Eye (tissue), 1 donor: ENCODE results near the gene DNLZ.
A peak's percentile ranks its signal among the peaks of the same experiment; 100 is the strongest.
"Not testable (repeated sequence)": the region's sequence is repeated elsewhere in the genome, so short reads cannot be mapped to it uniquely, and the experiment has no call there.

ENCODE experiments used
- DNase-seq: peaks from one replicate; pipeline ENCODE4 v3.0.0-alpha.2; 2015

Gene DNLZ

DNA sequence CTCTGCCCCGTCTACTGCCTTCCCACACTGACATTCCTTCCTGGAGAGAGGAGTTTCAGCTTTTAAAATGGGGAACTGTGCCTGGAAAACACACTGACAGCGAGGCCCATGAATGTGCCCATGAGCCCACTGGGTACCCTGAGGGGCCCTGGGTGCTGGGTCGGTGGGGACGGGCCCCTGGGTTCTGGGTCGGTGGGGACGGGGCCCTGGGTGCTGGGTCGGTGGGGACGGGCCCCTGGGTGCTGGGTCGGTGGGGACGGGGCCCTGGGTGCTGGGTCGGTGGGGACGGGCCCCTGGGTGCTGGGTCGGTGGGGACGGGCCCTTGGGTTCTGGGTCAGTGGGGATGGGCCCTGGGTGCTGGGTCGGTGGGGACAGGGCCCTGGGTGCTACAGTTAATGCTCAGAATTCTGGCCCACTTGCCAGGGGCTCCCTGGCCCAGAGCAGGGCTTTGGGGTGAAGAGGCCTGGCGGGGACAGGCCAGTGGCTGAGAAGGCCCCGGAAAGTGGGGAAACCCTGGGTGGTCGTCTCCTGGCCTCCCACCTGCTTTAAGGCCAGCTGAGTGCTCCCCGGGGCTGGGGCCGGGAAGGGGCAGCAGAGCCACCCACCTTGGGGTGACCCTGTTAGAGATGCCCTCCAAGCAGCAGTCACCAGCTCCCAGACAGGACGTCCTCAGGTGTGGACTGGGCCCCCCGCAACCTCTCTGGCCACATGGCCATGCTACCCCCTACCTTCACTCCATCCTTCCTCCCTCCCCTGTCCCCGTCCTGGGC lies 33.7 kb downstream of the DNLZ start:
- DNase-seq: no peak

DNA sequence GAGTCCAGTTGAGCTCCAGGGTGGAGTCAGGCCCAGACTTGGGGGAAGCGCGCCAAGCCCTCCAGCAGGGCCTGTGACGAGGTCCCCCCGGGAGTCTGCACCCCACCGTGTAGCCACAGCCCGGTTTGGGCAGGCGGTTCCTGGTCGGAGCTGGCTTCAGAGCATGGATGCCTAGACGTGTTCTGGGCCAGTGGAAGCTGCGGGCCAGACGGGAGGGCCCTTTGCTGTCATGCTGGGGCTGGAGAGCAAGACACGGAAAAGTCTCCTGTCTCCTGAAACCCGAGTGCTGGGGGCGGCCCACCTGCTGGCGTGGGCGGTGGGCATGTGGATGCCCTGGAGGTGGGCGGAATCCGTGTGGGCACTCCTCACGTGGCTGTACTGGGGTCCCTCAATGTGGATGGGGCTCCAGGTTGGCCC lies 34.3 kb downstream of the DNLZ start:
- no peak for DNase-seq

DNA sequence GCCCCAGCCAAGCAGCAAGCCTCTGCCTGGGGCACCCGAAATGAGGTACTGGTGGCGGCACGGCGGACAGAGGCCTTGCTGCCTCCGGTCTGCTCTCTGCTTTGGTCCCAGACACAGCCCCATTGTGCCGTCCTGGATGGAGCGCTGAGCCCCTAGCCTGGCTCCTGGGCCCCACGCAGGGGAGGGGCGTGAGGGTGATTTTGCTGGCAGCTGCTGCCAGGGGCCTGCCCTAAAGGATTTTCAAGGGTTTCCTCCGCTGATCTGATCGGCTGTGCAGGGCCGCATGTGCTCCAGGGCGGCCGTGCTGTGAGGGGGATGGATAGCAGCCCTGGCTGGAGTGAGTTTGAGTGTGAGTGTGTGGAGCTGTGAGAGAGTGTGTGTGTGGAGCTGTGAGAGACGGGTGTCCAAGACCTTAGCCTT lies 34.9 kb downstream of the DNLZ start:
- DNase-seq: peak; percentile 89

GRCh38 chr9:136328011-136328621 lies 35.4 kb downstream of the DNLZ start:
- peak; percentile 68 for DNase-seq

GRCh38 chr9:136327304-136327974 lies 36.1 kb downstream of the DNLZ start, which contains the start of gene GPSM1:
TSS of gene GPSM1 (plus strand) at chr9:136327539. CDS start at chr9:136327696, 157 bp downstream.
- DNase-seq: peak; percentile 75

DNA sequence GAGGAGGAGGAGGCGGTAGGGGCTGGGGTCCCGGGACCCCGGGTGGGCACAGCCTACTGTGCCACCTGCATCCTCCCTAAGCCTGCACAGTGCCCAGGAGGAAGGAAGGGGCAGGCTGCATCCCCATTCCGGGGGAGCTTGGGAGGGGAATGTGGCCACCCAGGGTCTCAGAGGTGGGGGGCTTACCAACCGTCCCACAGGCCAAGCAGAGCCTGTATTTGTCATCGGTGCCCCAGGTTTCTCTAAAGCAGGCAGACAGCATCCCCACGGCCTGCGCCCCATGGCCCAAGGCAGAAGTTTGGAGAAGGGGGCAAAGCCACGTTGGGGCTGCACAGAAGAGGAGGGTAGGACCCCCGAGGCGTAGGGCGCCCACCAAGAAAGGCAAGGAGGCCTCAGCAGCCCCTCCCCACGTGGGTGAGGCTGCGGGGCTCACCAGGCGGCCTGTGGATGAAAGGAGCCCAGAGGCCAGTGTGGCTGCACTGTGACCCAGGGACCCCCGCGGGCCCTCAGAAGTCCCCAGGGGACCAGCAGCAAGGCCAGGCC lies 36.7 kb downstream of the DNLZ start:
- peak; percentile 67 for DNase-seq

DNA sequence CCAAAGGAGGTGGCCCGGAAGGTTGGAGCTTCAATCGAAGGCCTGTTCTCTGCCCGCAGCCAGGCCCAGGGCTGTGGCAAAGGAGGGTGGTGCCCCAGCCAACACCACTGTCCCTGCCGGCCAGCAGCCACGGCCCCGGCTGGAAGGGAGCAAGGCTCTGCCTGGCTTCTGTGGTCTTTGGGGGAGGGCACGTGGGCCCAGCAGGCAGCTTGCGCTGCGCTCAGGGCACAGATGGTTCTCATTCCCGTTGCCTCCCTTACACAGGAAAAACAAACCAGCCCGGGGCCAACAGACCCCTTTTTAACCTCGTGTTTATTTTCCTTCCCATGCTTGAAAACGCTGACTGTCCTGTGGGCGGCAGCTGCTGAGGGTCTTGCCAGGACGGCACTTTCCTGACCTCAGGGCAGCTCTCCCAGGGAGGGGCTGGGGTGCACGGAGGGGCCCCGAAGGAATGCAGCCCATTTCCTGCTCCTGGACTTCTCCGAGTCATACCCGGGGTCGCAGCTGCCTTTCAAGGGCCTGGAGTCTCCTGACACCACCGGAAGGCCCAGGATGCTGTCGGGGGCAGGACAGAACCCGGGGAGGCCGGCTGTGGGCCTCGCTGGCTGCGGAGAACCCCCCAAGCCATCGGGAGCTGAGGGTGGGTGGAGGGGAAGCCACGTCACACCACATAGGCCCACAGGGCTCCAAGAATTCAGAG lies 37.3 kb downstream of the DNLZ start:
- DNase-seq: peak; percentile 87

GRCh38 chr9:136325358-136325757 lies 38.2 kb downstream of the DNLZ start:
- no peak for DNase-seq

DNA sequence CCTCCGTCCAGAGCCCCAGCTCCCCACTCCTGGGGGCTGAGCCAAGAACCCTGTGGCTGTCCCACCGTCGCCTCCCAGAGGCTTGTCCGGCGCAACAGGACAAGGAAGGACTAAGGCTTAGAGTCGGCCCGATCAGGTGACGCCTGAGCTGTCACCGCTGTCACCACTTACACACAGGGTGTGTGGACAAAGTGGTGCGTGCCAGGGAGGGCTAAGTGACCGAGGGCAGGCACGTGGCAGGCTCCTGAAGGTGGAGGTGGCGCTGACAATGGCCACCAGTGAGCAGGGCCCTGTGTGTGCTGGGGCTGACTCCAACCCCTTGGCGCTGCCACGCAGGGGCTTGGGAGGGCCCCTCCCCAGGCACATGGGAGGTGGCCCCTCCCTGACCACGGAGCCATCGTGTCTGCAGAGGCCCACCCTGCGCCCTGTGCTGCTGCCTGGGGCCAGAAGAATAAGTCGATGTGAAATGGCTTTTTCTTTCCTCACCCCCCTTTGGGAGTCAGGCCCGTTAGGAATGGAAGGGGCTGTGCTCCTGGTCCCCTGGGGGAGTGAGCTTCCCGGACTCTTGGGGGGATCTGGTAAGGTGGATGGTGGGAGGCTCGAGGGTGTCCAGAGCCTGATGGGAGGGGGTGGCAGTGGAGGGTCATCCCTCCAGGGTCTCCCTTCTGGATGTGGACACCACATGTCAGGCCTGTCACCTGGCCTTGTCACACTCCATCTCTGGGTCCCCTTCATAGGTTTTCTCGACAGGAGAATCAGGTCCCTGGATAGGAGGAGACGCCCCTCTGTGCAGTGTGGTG lies 38.8 kb downstream of the DNLZ start:
- DNase-seq: peak; percentile 54

DNA sequence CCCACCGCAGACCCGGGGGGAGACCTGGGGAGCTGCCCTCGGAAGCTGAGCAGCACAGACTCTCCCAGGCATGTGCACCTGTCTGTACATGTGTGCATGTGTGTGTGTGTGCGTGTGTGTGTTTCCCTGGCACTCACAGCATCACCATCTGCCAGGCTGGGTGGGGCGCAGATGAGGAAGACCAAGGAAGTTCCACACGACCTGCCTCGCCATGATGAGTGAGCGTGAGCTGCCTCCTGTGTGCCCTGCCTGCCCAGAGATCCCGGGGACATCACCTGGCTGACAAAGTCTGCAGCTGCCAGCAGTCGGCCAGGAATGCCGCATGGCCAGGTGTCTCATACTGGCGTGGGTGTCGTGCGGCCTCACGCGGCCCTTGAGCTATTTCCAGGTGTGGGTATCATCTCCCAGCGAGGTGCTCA lies 40.2 kb downstream of the DNLZ start:
- peak; percentile 9 for DNase-seq

- DNase-seq: no peak
Observed at GRCh38 chr9:136322756-136323330, 40.7 kb downstream of the DNLZ start.

- no peak for DNase-seq
Observed at GRCh38 chr9:136321561-136321960, 42.0 kb downstream of the DNLZ start.

DNA sequence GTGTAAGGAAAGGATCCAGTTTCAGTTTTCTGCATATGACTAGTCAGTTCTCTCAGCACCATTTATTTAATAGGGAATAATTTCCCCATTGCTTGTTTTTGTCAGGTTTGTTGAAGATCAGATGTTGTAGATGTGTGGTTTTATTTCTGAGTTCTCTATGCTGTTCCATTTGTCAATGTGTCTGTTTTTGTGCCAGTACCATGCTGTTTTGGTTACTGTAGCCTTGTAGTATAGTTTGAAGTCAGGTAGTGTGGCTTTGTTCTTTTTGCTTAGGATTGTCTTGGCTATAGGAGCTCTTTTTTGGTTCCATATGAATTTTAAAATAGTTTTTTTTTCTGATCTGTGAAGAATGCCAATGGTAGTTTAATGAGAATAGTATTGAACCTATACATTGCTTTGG lies 42.6 kb downstream of the DNLZ start:
- DNase-seq: not testable (repeated sequence)

DNA sequence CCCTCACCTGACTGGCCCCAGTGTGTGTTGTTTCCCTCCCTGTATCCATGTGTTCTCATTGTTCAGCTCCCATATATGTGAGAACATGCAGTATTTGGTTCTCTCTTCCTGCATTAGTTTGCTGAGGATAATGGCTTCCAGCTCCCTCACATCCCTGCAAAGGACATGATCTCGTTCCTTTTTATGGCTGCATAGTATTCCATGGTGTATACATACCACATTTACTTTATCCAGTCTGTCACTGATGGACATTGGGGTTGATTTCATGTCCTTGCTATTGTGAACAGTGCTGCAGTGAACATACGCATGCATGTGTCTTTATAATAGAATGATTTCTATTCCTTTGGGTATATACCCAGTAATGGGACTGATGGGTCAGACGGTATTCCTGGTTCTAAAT lies 43.6 kb downstream of the DNLZ start:
- not testable (repeated sequence) for DNase-seq

DNA sequence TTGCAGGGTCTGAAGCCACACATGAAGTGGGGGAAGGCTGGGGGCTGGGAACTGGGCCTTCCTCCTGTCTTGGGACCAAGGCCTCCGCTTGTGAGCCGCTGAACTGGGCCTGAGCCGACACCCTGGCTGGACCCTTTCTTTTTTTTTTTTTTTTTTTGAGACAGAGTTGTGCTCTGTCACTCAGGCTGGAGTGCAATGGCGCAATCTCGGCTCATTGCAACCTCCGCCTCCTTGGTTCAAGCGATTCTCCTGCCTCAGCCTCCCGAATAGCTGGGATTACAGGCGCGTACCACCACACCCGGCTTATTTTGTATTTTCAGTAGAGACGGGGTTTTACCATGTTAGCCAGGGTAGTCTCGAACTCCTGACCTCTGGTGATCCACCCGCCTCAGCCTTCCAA lies 44.3 kb downstream of the DNLZ start:
- DNase-seq: not testable (repeated sequence)

DNA sequence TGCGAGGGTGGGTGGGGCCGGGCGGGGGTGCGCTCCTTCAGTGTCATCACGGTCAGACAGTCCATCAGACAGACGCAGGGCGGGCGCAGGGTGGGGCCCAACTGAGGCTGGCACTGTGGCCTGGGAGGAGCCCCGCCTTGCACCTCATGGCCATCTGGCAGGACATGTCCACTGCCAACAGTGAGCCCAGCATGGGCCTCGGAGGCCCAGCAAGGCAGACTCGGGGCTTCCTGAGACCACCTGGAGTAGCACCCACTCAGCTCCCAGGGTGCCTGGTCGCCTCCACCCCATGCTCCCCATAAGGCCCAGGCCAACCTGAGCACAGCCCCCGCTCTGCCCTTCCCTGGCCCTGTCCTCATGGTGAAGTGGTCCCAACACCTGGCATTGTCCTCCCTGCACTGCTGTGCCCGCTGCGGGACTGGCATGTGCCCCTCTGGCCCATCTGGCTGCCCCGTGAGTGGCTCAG lies 44.7 kb downstream of the DNLZ start:
- no peak for DNase-seq

GRCh38 chr9:136318111-136318775 lies 45.3 kb downstream of the DNLZ start:
- DNase-seq: peak; percentile 65

GRCh38 chr9:136317695-136318094 lies 45.8 kb downstream of the DNLZ start:
- DNase-seq: no peak

- peak; percentile 18 for DNase-seq
Observed at GRCh38 chr9:136316896-136317676, 46.5 kb downstream of the DNLZ start.

DNA sequence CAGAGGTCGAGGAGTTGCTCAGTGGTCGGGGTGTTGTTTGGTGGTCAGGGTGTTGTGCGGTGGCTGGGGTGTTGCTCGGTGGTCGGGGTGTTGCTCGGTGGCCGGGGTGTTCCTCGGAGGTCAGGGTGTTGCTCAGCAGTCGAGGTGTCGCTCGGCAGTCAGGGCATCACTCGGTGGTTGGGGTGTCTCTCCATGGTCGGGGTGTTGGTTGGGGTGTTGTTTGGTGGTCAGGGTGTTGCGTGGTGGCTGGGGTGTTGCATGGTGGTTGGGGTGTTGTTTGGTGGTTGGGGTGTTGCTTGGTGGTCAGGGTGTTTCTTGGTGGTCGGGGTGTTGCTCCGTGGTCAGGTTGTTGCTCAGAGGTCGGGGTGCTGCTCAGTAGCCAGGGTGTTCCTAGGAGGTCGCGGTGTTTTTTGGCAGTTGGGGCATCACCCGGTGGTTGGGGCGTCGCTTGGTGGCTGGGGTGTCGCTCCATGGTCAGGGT lies 47.2 kb downstream of the DNLZ start:
- no peak for DNase-seq
